HK-2 (cell line): ENCODE data around the gene IKZF3.
A peak's percentile ranks its signal among the peaks of the same experiment; 100 is the strongest.
"Not testable (repeated sequence)": the region's sequence is repeated elsewhere in the genome, so short reads cannot be mapped to it uniquely, and the experiment has no call there.

Source experiments
- DNase-seq: peaks from one replicate; pipeline ENCODE4 v3.0.0-alpha.2; 2018; ENCODE audit not compliant: unreplicated experiment

IKZF3 gene

GRCh38 chr17:39863918-39864746 lies at the start of gene IKZF3:
IKZF3 (minus strand) TSS chr17:39864312; CDS start chr17:39864126, 186 bp downstream.
- DNase-seq: peak; percentile 85

GRCh38 chr17:39908789-39909352 lies 44.8 kb upstream of the IKZF3 start:
- no peak for DNase-seq

GRCh38 chr17:39904990-39905288 lies 40.8 kb upstream of the IKZF3 start:
- no peak for DNase-seq

- no peak for DNase-seq
These were observed 39.2 kb upstream of the IKZF3 start for GRCh38 chr17:39903158-39903884.

GRCh38 chr17:39902027-39902426 lies 37.9 kb upstream of the IKZF3 start:
- not testable (repeated sequence) for DNase-seq

GRCh38 chr17:39899215-39899614 lies 35.1 kb upstream of the IKZF3 start:
- no peak for DNase-seq

GRCh38 chr17:39898088-39898487 lies 34.0 kb upstream of the IKZF3 start:
- no peak for DNase-seq

- DNase-seq: no peak
These were observed 30.7 kb upstream of the IKZF3 start for GRCh38 chr17:39894681-39895376.

- DNase-seq: no peak
These were observed 25.1 kb upstream of the IKZF3 start for GRCh38 chr17:39889200-39889599.

- DNase-seq: no peak
These were observed 23.0 kb upstream of the IKZF3 start for GRCh38 chr17:39887078-39887477.

- DNase-seq: not testable (repeated sequence)
These were observed 22.0 kb upstream of the IKZF3 start for GRCh38 chr17:39886102-39886501.

GRCh38 chr17:39872751-39873150 lies 8.6 kb upstream of the IKZF3 start:
- no peak for DNase-seq

- no peak for DNase-seq
These were observed 7.7 kb upstream of the IKZF3 start for GRCh38 chr17:39871801-39872200.

GRCh38 chr17:39870776-39871175 lies 6.7 kb upstream of the IKZF3 start:
- no peak for DNase-seq

- no peak for DNase-seq
These were observed 4.4 kb upstream of the IKZF3 start for GRCh38 chr17:39868554-39868942.

- DNase-seq: no peak
These were observed 3.9 kb upstream of the IKZF3 start, which contains the start of gene ZPBP2 for GRCh38 chr17:39867880-39868553. ZPBP2 (plus strand) TSS chr17:39868202; CDS start chr17:39868355, 153 bp downstream.

GRCh38 chr17:39867084-39867879 lies 3.2 kb upstream of the IKZF3 start:
- no peak for DNase-seq

- no peak for DNase-seq
These were observed 2.1 kb upstream of the IKZF3 start for GRCh38 chr17:39866013-39866730.

- no peak for DNase-seq
These were observed 731 bp downstream of the IKZF3 start for GRCh38 chr17:39863244-39863917.

GRCh38 chr17:39861235-39861634 lies 2.9 kb downstream of the IKZF3 start:
- no peak for DNase-seq
